Caco-2 (cell line): Measurements from ENCODE around the gene WDPCP. TPM values are rescaled to one million over a fixed set of nuclear protein-coding genes. Genes with fewer than 3 reads are reported as not detected.

Experiments
- BruUV-seq: library from RNA; stranded (reverse); fragments of 400-500 nt; replicated peaks from 2 replicates; lab custom pipeline; 2021; lab: Mats Ljungman, UMichigan
- CTCF ChIA-PET: fragments of 300-600 bp; sonication (Branson Sonifier 250); formaldehyde crosslinking; loops from one replicate; lab custom pipeline; 2022; ENCODE audit warnings: antibody characterized with exemption; lab: Charles Lee
- POLR2A ChIA-PET: fragments of 300-600 bp; sonication (Branson Sonifier 250); formaldehyde crosslinking; loops from one replicate; lab custom pipeline; 2022; ENCODE audit warnings: antibody characterized with exemption; lab: Charles Lee
- DNase-seq, 2 experiments: peaks; one replicate each; pipeline versions ENCODE4 v3.0.0 to v3.0.0-alpha.2; 2020 to 2022
- H3K27me3 ChIP-seq: replicated peaks from 2 replicates; pipeline ENCODE4 v1.6.0; 2011; ENCODE audit warnings: low read length; ENCODE audit not compliant: control insufficient read depth, insufficient read depth
- H3K36me3 ChIP-seq: 2 replicates; pipeline ENCODE4 v1.5.1; 2011; ENCODE audit warnings: low read length; ENCODE audit not compliant: control insufficient read depth, insufficient read depth
- H3K4me1 ChIP-seq: fragments of 250-450 bp; sonication (Bioruptor Pico); 2 replicates; pipeline ENCODE4 v1.5.1; 2020; ENCODE audit warnings: mild to moderate bottlenecking
- H3K4me3 ChIP-seq: 2 replicates; pipeline ENCODE4 v1.5.1; 2011; ENCODE audit warnings: low read depth, mild to moderate bottlenecking, control low read depth, low read length
- H3K9me3 ChIP-seq: fragments of 250-450 bp; sonication (Bioruptor Pico); 2 replicates; pipeline ENCODE4 v1.5.1; 2020; ENCODE audit warnings: mild to moderate bottlenecking, moderate library complexity
- H3K27ac Mint-ChIP-seq: one replicate; pipeline ENCODE4 v1.8.0; 2022; ENCODE audit warnings: mixed read lengths; ENCODE audit not compliant: unreplicated experiment
- H3K27me3 Mint-ChIP-seq: one replicate; pipeline ENCODE4 v1.8.0; 2022; ENCODE audit warnings: mixed read lengths; ENCODE audit not compliant: insufficient read depth, unreplicated experiment
- H3K36me3 Mint-ChIP-seq: one replicate; pipeline ENCODE4 v1.8.0; 2022; ENCODE audit warnings: mild to moderate bottlenecking, mixed read lengths; ENCODE audit not compliant: insufficient read depth, unreplicated experiment
- H3K4me1 Mint-ChIP-seq: one replicate; pipeline ENCODE4 v1.8.0; 2022; ENCODE audit warnings: low read depth, mixed read lengths; ENCODE audit not compliant: unreplicated experiment
- H3K4me3 Mint-ChIP-seq: one replicate; pipeline ENCODE4 v1.8.0; 2022; ENCODE audit warnings: mild to moderate bottlenecking, moderate library complexity, mixed read lengths; ENCODE audit not compliant: unreplicated experiment
- H3K9me3 Mint-ChIP-seq: one replicate; pipeline ENCODE4 v1.8.0; 2022; ENCODE audit warnings: mixed read lengths; ENCODE audit not compliant: unreplicated experiment
- CTCF ChIP-seq, 2 experiments: fragments of 200-600 bp in 1 of 2; IDR thresholded peaks; 1 replicate in 1 of 2; 2 replicates in 1 of 2; pipeline versions ENCODE4 v1.5.1 to v1.8.0; 2011 to 2022; ENCODE audit warnings: antibody characterized with exemption in 1 of 2, control low read depth in 1 of 2, inconsistent platforms in 1 of 2, low read depth in 1 of 2, low read length in 1 of 2, mild to moderate bottlenecking in 1 of 2, moderate library complexity in 1 of 2; ENCODE audit not compliant: insufficient read depth in 1 of 2, severe bottlenecking in 1 of 2, unreplicated experiment in 1 of 2
- intact Hi-C: fragments of 100-400 bp; cut with micrococcal nuclease; formaldehyde crosslinking; loops from one replicate; pipeline ENCODE4 v1.10.0; 2022; ENCODE audit not compliant: unreplicated experiment
- total RNA-seq: library from RNA; stranded (reverse); gene quantifications from 2 replicates; pipeline ENCODE4 v1.2.3, GENCODE V29; 2022

Gene WDPCP
- total RNA-seq, 1 experiment from 2014 or later, result 16.2 TPM

GRCh38 chr2:63600881-63601460, 12.7 kb upstream of the WDPCP start:
- peaks cover 35% of the 10 kb centered on the region for H3K4me1 ChIP-seq
- no peak overlapping the region for H3K27ac Mint-ChIP-seq
- no peak for TF ChIP-seq CTCF (IDR thresholded peaks at IDR 0.05; ENCODE audit: insufficient read depth in 1 of 2, low read depth in 1 of 2, low read length in 1 of 2, severe bottlenecking in 1 of 2, unreplicated experiment in 1 of 2)
- ChIA-PET POLR2A (no interaction called here), CTCF (no interaction called here)
- BruUV-seq, result no TSS peak
- H3K9me3 Mint-ChIP-seq, result no peaks in the 10 kb centered on the region
- H3K36me3 ChIP-seq, result peaks cover 1% of the 10 kb centered on the region; the same call in 1 of the 2 replicates
- intact Hi-C loops, result no loop called here
- H3K4me3 ChIP-seq, result no peak overlapping the region
- peaks cover 6% of the 10 kb centered on the region for H3K4me1 Mint-ChIP-seq
- peaks cover 61% of the 10 kb centered on the region for H3K36me3 Mint-ChIP-seq
- no peaks in the 10 kb centered on the region for H3K27me3 ChIP-seq
- H3K4me3 Mint-ChIP-seq, result no peak overlapping the region
- DNase-seq, result no peak
- H3K27me3 Mint-ChIP-seq, result no peaks in the 10 kb centered on the region
- H3K9me3 ChIP-seq, result no peaks in the 10 kb centered on the region

- Mint-ChIP-seq H3K27me3 (no peaks in the 10 kb centered on the region), H3K36me3 (peaks cover 62% of the 10 kb centered on the region), H3K4me3 (no peak overlapping the region), H3K27ac (no peak overlapping the region), H3K9me3 (no peaks in the 10 kb centered on the region), H3K4me1 (peaks cover 7% of the 10 kb centered on the region)
- no peaks in the 10 kb centered on the region for H3K27me3 ChIP-seq
- no peak for DNase-seq
- no TSS peak for BruUV-seq
- peaks cover 45% of the 10 kb centered on the region for H3K4me1 ChIP-seq
- ChIA-PET POLR2A (no interaction called here), CTCF (no interaction called here)
- H3K9me3 ChIP-seq, result no peaks in the 10 kb centered on the region
- peaks cover 2% of the 10 kb centered on the region; the same call in 1 of the 2 replicates for H3K36me3 ChIP-seq
- no peak overlapping the region for H3K4me3 ChIP-seq
- intact Hi-C loops, result no loop called here
- no peak for TF ChIP-seq CTCF (IDR thresholded peaks at IDR 0.05; ENCODE audit: insufficient read depth in 1 of 2, low read depth in 1 of 2, low read length in 1 of 2, severe bottlenecking in 1 of 2, unreplicated experiment in 1 of 2)
Measured at GRCh38 chr2:63598981-63599380, 10.7 kb upstream of the WDPCP start.

- POLR2A ChIA-PET, result interaction anchor here (0.8 kb wide), 1 partner anchor 8 kb away, joined by 3 read pairs; the partner anchor contains the start of gene WDPCP
- H3K4me1 Mint-ChIP-seq, result peaks cover 9% of the 10 kb centered on the region
- Histone ChIP-seq H3K4me1 (peaks cover 41% of the 10 kb centered on the region), H3K4me3 (no peak overlapping the region), H3K27me3 (no peaks in the 10 kb centered on the region), H3K36me3 (0 out of 2 replicates have a peak, but pooled peaks cover 2% of the 10 kb centered on the region), H3K9me3 (no peaks in the 10 kb centered on the region)
- H3K27me3 Mint-ChIP-seq, result no peaks in the 10 kb centered on the region
- intact Hi-C loops, result no loop called here
- peaks cover 59% of the 10 kb centered on the region for H3K36me3 Mint-ChIP-seq
- H3K9me3 Mint-ChIP-seq, result no peaks in the 10 kb centered on the region
- no peak for TF ChIP-seq CTCF (IDR thresholded peaks at IDR 0.05; ENCODE audit: insufficient read depth in 1 of 2, low read depth in 1 of 2, low read length in 1 of 2, severe bottlenecking in 1 of 2, unreplicated experiment in 1 of 2)
- H3K27ac Mint-ChIP-seq, result no peak overlapping the region
- CTCF ChIA-PET, result no interaction called here
- BruUV-seq, result no TSS peak
- no peak overlapping the region for H3K4me3 Mint-ChIP-seq
- no peak for DNase-seq
Measured at GRCh38 chr2:63596401-63596883, 8.2 kb upstream of the WDPCP start.
